Measurements from ENCODE around the gene CERK.

The CERK gene

GRCh38 chr22:46665751-46666280 lies 72.2 kb downstream of the CERK start:
- TF ChIP-seq CTCF (conservative IDR thresholded peaks at IDR 0.05; ENCODE audit: low read depth, low read length), result no peak
- DNase-seq (ENCODE audit: low read depth), result no peak

GRCh38 chr22:46665151-46665695 lies 72.8 kb downstream of the CERK start:
- H3K4me3 ChIP-seq (ENCODE audit: low read length), result no peak overlapping the region
- DNase-seq (ENCODE audit: low read depth), result no peak
- no peak for TF ChIP-seq CTCF (conservative IDR thresholded peaks at IDR 0.05; ENCODE audit: low read depth, low read length)

More at GRCh38 chr22:46665751-46666280, 72.2 kb downstream of the CERK start:
- no peak overlapping the region for H3K4me3 ChIP-seq (ENCODE audit: low read length)

GRCh38 chr22:46664301-46664855 lies 73.7 kb downstream of the CERK start:
- TF ChIP-seq CTCF (conservative IDR thresholded peaks at IDR 0.05; ENCODE audit: low read depth, low read length), result no peak
- no peak for DNase-seq (ENCODE audit: low read depth)
- no peak overlapping the region for H3K4me3 ChIP-seq (ENCODE audit: low read length)

GRCh38 chr22:46663436-46664100 lies 74.5 kb downstream of the CERK start:
- no peak for DNase-seq (ENCODE audit: low read depth)
- H3K4me3 ChIP-seq (ENCODE audit: low read length), result no peak overlapping the region
- no peak for TF ChIP-seq CTCF (conservative IDR thresholded peaks at IDR 0.05; ENCODE audit: low read depth, low read length)

GRCh38 chr22:46663001-46663400 lies 75.1 kb downstream of the CERK start:
- no peak for TF ChIP-seq CTCF (conservative IDR thresholded peaks at IDR 0.05; ENCODE audit: low read depth, low read length)
- DNase-seq (ENCODE audit: low read depth), result no peak
- H3K4me3 ChIP-seq (ENCODE audit: low read length), result no peak overlapping the region

GRCh38 chr22:46662226-46662625 lies 75.8 kb downstream of the CERK start:
- DNase-seq (ENCODE audit: low read depth), result no peak
- TF ChIP-seq CTCF (conservative IDR thresholded peaks at IDR 0.05; ENCODE audit: low read depth, low read length), result no peak
- H3K4me3 ChIP-seq (ENCODE audit: low read length), result no peak overlapping the region

Measured in retinal pigment epithelial cell (primary cell).